A549 treated with AZD2906 at 1 μM for 4 hours (cell line): ENCODE data around the gene CEP152. TPM values are rescaled to one million over a fixed set of nuclear protein-coding genes. Genes with fewer than 3 reads are reported as not detected.

Experiments used
- total RNA-seq: library from RNA; stranded (reverse); fragments of 200-300 nt; extraction: Qiagen RNA extraction; gene quantifications from 5 replicates; pipeline ENCODE4 v1.2.3, GENCODE V29; 2022

Gene CEP152, protein sequence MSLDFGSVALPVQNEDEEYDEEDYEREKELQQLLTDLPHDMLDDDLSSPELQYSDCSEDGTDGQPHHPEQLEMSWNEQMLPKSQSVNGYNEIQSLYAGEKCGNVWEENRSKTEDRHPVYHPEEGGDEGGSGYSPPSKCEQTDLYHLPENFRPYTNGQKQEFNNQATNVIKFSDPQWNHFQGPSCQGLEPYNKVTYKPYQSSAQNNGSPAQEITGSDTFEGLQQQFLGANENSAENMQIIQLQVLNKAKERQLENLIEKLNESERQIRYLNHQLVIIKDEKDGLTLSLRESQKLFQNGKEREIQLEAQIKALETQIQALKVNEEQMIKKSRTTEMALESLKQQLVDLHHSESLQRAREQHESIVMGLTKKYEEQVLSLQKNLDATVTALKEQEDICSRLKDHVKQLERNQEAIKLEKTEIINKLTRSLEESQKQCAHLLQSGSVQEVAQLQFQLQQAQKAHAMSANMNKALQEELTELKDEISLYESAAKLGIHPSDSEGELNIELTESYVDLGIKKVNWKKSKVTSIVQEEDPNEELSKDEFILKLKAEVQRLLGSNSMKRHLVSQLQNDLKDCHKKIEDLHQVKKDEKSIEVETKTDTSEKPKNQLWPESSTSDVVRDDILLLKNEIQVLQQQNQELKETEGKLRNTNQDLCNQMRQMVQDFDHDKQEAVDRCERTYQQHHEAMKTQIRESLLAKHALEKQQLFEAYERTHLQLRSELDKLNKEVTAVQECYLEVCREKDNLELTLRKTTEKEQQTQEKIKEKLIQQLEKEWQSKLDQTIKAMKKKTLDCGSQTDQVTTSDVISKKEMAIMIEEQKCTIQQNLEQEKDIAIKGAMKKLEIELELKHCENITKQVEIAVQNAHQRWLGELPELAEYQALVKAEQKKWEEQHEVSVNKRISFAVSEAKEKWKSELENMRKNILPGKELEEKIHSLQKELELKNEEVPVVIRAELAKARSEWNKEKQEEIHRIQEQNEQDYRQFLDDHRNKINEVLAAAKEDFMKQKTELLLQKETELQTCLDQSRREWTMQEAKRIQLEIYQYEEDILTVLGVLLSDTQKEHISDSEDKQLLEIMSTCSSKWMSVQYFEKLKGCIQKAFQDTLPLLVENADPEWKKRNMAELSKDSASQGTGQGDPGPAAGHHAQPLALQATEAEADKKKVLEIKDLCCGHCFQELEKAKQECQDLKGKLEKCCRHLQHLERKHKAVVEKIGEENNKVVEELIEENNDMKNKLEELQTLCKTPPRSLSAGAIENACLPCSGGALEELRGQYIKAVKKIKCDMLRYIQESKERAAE (N-terminal part only)
- total RNA-seq, result 2.9 to 4.5 TPM (median 3.8 TPM) in 5 replicates

DNA sequence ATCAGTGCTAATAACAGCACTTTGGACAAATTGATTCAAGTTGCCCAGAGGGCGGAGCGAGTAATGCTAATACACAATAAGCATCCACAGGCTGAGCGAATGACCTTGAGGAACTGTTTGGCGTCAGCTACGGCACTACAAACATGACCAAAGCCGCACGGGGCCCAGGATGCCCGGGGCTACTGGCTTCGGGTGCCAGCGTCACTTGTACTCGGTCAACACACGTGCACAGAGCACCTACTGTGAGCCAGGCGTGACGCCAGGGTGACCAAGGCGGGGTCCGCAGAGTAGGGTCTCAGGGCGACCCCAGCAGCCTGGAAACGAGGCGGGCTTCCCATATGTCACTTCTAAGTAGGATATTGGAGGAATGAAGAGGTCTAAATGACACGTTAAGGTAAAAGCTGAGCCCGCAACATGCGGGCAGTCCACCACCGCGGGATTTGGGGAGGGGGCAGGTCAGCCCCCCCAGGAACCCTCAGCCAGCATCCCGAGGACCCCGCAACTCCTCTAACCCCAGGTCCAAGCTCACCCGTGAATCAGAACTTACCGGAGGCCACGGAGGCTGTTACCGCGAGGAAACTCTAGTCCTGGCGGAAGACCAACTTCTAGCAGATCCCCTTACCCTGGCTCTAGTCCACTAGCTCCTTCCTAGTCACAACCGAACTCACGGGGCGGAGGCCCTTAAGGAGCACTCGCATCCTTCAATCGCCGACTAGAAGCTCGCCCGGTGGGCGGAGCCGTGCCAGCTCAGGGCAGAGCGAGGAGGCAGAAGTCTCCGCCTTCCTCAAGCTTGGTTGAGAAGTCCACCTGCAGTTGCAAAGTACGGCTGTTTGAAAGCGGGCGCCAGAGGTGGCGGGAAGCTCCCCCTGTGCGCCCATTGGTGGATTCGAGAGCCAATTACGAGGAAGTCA lies at the start of gene CEP152:
Gene CEP152, minus strand, starts transcription at position 656 of the 911 bp plus-strand sequence. CDS start 5,420 bp downstream, outside the sequence.

Other genes with a start within 250 kb of the CEP152 start
- 5.5 to 7.8 TPM (median 6.5 TPM) in 5 replicates for gene FBN1, start 165.4 kb downstream of the CEP152 start, total RNA-seq
- gene EID1, start 67.1 kb upstream of the CEP152 start, total RNA-seq, result 98.5 to 149 TPM (median 108 TPM) in 5 replicates
- gene SHC4, start 152.8 kb upstream of the CEP152 start, total RNA-seq, result 0.61 to 1.2 TPM (median 0.77 TPM) in 5 replicates
- gene SECISBP2L, start 235.4 kb upstream of the CEP152 start, total RNA-seq, result 5.7 to 9.2 TPM (median 7.9 TPM) in 5 replicates